ENCODE results near the gene EI24. TPM values are rescaled to one million over a fixed set of nuclear protein-coding genes. Genes with fewer than 3 reads are reported as not detected.

Gene EI24
- total RNA-seq, 1 experiment from 2014 or later: 82.2 TPM

- Mint-ChIP-seq H3K27ac (ENCODE audit: unreplicated experiment) (no peak overlapping the region), H3K36me3 (ENCODE audit: insufficient read depth, unreplicated experiment) (no peaks in the 10 kb centered on the region), H3K27me3 (ENCODE audit: unreplicated experiment) (no peaks in the 10 kb centered on the region), H3K4me3 (ENCODE audit: low read depth, unreplicated experiment) (no peak overlapping the region), H3K4me1 (ENCODE audit: low read depth, unreplicated experiment) (no peaks in the 10 kb centered on the region), H3K9me3 (ENCODE audit: low read depth, unreplicated experiment) (peaks cover 2% of the 10 kb centered on the region)
- intact Hi-C loops (cut with micrococcal nuclease; ENCODE audit: unreplicated experiment): no loop called here
- no TSS peak for BruUV-seq (replicated peaks)
- CTCF ChIA-PET: no interaction called here
- TF ChIP-seq CTCF (IDR thresholded peaks at IDR 0.05; ENCODE audit: unreplicated experiment): no peak
- no peak for DNase-seq
These were observed 16.4 kb upstream of the EI24 start for GRCh38 chr11:125552927-125553326.

GRCh38 chr11:125553357-125553756 lies 15.9 kb upstream of the EI24 start:
- intact Hi-C loops (cut with micrococcal nuclease; ENCODE audit: unreplicated experiment): no loop called here
- H3K27me3 Mint-ChIP-seq (ENCODE audit: unreplicated experiment): no peaks in the 10 kb centered on the region
- BruUV-seq (replicated peaks): no TSS peak
- peaks cover 2% of the 10 kb centered on the region for H3K9me3 Mint-ChIP-seq (ENCODE audit: low read depth, unreplicated experiment)
- H3K36me3 Mint-ChIP-seq (ENCODE audit: insufficient read depth, unreplicated experiment): no peaks in the 10 kb centered on the region
- H3K27ac Mint-ChIP-seq (ENCODE audit: unreplicated experiment): no peak overlapping the region
- no peak for DNase-seq
- no peak for TF ChIP-seq CTCF (IDR thresholded peaks at IDR 0.05; ENCODE audit: unreplicated experiment)
- CTCF ChIA-PET: no interaction called here
- no peaks in the 10 kb centered on the region for H3K4me1 Mint-ChIP-seq (ENCODE audit: low read depth, unreplicated experiment)
- H3K4me3 Mint-ChIP-seq (ENCODE audit: low read depth, unreplicated experiment): no peak overlapping the region

GRCh38 chr11:125554038-125554437 lies 15.2 kb upstream of the EI24 start:
- Mint-ChIP-seq H3K4me1 (ENCODE audit: low read depth, unreplicated experiment) (no peaks in the 10 kb centered on the region), H3K27me3 (ENCODE audit: unreplicated experiment) (no peaks in the 10 kb centered on the region), H3K27ac (ENCODE audit: unreplicated experiment) (no peak overlapping the region), H3K4me3 (ENCODE audit: low read depth, unreplicated experiment) (no peak overlapping the region), H3K9me3 (ENCODE audit: low read depth, unreplicated experiment) (peaks cover 2% of the 10 kb centered on the region), H3K36me3 (ENCODE audit: insufficient read depth, unreplicated experiment) (no peaks in the 10 kb centered on the region)
- CTCF ChIA-PET: no interaction called here
- no peak for DNase-seq
- intact Hi-C loops (cut with micrococcal nuclease; ENCODE audit: unreplicated experiment): no loop called here
- BruUV-seq (replicated peaks): no TSS peak
- no peak for TF ChIP-seq CTCF (IDR thresholded peaks at IDR 0.05; ENCODE audit: unreplicated experiment)

DNA sequence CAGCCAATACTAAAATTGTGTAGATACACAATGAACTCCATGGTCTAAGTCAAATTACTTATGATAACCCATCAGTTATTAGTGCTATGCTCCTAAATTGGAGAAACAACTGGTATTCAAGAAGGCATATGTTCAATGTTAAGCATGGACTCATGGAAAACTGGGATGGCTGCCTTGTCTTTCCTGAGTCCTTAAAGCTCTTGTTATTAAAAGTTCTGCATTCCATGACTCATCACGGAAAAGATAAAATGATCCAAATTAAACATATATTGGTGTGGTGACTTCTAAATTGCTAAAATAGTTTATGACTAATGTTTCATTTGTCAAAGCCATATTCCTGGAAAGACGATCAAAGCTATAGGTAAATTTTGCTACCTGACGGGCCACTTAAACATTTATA lies 9.4 kb upstream of the EI24 start:
- CTCF ChIA-PET: no interaction called here
- Mint-ChIP-seq H3K9me3 (ENCODE audit: low read depth, unreplicated experiment) (peaks cover 2% of the 10 kb centered on the region), H3K27ac (ENCODE audit: unreplicated experiment) (no peak overlapping the region), H3K36me3 (ENCODE audit: insufficient read depth, unreplicated experiment) (no peaks in the 10 kb centered on the region), H3K27me3 (ENCODE audit: unreplicated experiment) (no peaks in the 10 kb centered on the region), H3K4me1 (ENCODE audit: low read depth, unreplicated experiment) (no peaks in the 10 kb centered on the region), H3K4me3 (ENCODE audit: low read depth, unreplicated experiment) (no peak overlapping the region)
- intact Hi-C loops (cut with micrococcal nuclease; ENCODE audit: unreplicated experiment): loop anchor here (10.0 kb wide), 1 partner anchor 105 kb away; no protein-coding TSS in a partner anchor
- no peak for DNase-seq
- no peak for TF ChIP-seq CTCF (IDR thresholded peaks at IDR 0.05; ENCODE audit: unreplicated experiment)
- no TSS peak for BruUV-seq (replicated peaks)
